ENCODE data around the gene SMIM38.

SMIM38 gene

DNA sequence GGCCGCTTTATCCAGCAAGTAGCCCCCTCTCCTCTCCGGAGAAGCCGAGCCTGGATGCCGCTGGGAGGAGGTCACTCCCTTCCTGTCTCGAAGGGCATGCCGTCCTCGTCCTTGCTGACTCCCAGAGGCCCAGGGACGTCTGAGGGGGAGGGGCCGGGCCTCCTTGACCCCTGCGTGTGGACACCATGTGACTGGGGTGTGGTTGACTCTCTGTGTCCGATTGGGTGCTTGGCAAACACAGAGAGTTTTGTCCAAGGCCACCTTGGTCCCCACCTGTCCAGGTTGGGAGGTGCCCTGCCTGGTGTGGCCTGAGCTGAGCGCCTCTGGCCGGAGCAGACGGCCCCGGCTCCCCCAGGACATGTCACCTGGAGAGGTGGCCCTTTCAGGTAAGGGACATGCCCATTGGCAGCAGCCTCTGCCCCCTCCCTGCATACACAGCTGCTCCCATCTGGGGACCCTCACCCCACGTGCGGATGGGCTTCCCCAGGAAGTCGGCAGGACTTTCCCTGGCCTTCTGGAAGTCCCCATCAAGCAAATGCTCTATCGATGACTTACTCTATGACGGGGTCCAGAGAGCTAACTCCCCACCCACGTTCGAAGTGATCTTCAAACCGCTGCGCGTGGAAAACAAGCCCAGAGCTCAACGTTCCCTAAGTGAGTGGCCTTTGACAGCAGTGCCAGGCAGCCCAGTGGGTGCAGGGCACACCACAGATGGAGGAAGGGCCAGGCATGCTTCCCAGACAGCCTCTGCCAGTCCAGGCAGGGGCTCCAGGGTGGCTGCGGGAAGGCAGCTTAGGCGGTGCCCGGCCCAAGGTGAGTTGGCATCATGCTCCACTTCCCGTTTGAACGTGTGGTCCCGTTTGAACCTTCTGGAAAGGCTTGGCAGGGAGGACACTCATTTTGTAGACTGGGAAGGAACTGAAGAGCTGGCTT is at the start of gene SMIM38:
SMIM38 (plus strand) TSS at position 634 of the 933 bp plus-strand sequence. CDS start 1,912 bp downstream, outside the sequence.
- no peak for DNase-seq (ENCODE audit: low read depth in 2 of 2)

DNA sequence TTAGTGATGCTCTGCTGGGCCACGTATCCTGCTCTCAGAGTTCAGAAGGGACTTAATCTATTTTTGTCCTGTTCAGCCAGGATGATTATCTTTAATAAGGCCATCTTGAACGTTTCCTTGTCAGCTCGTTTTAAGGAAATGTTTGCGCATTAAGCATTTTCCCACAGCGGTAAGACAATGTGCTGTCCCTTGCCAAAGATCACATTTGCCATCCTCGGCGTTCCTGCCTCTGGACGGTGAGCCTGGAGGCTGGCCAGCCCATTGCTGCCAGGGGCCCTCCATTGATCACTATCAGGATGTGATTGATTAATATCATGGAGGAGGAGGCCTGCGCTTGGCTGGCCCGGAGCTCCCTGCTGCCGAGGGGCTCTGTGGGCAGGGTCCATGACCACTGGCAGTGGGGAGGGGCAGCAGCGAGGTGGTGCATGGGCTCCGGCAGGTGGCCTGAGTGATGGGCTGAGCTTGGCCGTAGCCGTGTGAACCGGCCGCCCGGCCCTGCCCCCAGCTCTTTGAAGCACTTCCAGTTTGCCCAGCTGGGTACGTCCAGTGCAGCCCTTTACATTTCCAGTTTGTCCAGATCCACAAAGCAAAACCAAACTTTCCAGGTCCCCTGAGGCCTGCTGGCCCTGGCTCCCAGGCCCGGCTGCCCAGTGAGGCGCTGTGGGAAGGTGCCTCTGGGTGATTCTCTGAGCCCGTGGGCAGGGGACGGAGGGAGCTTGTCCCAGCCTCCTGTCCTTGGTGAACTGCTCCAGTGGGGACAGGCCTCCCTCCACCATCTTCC is 49.5 kb upstream of the SMIM38 start:
- no peak for DNase-seq (ENCODE audit: low read depth in 2 of 2)

GRCh38 chr11:69107413-69107812 is 48.3 kb upstream of the SMIM38 start:
- no peak for DNase-seq (ENCODE audit: low read depth in 2 of 2)

DNA sequence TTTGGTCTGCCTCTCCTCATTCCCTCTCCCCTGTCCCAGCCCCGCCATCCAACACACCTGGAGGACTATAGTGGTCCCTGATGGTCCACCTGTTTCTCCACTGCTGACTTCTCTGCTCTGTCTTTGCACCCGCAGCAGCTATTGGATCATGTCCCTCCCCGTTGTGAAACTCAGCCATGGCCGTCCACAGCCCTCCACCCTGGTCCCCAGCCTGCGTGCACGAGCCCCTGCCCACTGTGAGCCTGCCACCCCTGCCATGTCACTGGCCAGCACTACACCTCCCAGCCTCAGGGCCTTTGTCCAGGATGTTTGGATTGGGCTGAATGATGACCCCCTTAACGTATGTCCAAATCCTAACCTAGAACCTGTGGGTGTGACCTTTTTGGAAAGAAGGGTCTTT is 47.7 kb upstream of the SMIM38 start:
- DNase-seq (ENCODE audit: low read depth in 2 of 2): no peak

GRCh38 chr11:69108559-69108958 is 47.2 kb upstream of the SMIM38 start:
- DNase-seq (ENCODE audit: low read depth in 2 of 2): no peak

- DNase-seq (ENCODE audit: low read depth in 2 of 2): no peak
These were observed 46.6 kb upstream of the SMIM38 start for GRCh38 chr11:69109101-69109500.

DNA sequence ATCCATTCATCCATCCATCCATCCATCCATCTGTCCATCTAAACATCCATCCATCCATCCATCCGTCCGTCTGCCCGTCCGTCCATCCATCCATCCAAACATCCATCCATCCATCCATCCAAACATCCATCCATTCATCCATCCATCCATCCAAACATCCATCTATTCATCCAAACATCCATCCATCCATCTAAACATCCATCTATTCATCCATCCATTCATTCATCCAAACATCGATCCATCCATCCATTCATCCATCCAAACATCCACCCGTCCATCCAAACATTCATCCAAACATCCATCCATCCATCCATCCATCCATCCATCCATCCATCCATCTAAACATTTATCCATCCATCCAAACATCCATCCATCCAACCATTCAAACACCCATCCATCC is 45.3 kb upstream of the SMIM38 start:
- DNase-seq (ENCODE audit: low read depth in 2 of 2): no peak

GRCh38 chr11:69111624-69112542 is 43.9 kb upstream of the SMIM38 start:
- DNase-seq (ENCODE audit: low read depth in 2 of 2): no peak

- DNase-seq (ENCODE audit: low read depth in 2 of 2): no peak
These were observed 42.5 kb upstream of the SMIM38 start for GRCh38 chr11:69113226-69113625.

- no peak for DNase-seq (ENCODE audit: low read depth in 2 of 2)
These were observed 41.9 kb upstream of the SMIM38 start for GRCh38 chr11:69113646-69114340.

GRCh38 chr11:69114362-69114761 is 41.4 kb upstream of the SMIM38 start:
- DNase-seq (ENCODE audit: low read depth in 2 of 2): no peak

DNA sequence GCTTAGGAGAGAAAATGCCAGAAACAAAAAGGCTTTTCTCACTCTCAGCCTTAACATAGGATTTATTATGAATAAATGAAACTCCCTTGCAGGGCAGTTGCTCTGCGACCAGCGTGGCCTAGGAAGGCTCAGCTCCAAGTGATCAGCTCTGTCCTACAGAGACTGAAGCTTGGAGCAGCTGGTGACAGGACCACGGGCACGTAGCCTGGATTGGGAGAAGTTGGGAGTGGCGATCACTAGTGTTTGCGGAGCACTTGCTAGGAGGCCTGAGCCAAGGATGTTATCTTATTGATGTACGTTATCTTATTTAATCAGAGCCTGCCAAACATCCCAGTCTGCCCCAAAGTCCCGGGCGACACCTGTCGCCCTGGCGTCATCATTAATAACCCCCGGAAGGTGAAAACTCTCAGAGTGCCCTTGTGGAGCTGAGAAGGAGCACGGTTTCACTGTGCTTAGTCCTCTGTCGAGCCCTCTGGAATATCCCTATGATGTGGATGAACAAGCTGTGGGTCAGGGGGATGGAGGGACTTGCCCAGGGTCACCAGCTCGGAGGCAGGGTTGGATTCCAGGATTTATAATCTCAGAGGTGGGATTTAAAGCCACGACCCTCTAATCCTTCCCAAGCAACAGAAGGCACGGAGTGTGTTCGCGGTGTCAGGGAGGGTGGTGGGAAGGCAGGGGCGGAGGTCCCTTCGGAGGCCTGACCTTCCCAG is 40.8 kb upstream of the SMIM38 start:
- no peak for DNase-seq (ENCODE audit: low read depth in 2 of 2)

DNA sequence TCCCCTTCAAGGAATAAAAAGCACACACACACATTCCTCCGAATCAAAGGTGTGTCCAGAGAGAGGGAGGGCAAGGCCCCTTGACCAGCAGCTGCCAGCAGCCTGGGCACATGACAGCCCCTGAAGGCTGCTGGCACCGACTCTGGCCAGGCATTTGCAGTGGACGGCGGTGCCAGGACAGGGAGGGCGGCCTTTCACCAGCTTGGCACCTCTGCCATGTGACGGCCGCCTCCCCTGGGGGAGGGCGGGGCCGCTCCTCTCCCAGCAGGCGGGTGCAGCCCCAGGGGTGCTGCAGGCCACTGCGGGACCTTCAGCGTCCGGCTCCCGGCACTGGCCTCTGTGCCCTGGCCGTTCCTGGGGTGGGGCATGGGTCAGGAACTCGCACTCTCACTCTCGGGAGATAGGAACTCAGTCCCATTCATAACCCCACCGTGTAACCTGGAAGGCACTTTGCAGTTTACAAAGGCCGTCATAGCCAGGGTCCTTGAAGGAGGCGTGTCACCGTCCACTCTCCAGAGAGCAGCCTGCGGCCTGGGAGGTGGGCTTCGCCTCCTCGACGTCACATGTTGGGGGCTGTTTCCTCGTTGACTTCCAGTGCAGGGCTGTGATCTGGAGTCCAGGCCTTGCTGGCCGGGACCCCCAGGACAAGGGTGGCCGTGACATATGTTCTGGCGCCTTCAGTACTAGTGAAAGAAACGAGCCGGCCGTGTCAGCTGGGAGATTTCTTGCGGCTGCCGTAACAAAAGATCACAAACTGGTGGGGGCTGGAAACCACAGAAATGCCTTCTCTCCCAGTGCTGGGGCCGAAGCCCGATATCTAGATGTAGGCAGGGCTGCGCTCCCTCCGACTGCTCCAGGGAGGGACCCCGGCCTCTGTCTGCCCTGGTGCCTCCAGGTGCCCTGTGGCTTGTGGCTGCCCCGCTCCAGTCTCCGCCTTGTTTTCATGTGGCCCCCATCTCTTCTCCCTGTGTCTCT is 39.9 kb upstream of the SMIM38 start:
- no peak for DNase-seq (ENCODE audit: low read depth in 2 of 2)

GRCh38 chr11:69116671-69117070 is 39.1 kb upstream of the SMIM38 start:
- DNase-seq (ENCODE audit: low read depth in 2 of 2): no peak

DNA sequence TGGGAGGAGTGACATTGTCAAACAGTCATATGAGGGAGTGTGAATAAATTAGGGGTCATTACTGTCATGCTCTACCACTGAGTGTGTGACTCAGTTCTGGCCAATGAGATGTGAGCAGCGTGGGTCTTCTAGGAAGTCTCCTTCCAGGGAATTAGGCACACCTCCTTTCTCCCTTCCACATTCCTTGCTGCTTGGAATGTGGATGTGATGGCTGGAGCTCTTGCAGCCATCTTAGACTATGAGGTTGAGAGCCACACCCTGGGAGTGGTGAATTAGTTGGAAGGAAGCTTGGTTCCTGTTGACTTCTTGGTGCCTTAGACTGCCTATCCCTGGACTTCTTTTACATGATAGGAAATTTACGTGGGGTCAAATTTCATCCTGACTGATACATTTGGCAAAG is 36.5 kb upstream of the SMIM38 start:
- no peak for DNase-seq (ENCODE audit: low read depth in 2 of 2)

DNA sequence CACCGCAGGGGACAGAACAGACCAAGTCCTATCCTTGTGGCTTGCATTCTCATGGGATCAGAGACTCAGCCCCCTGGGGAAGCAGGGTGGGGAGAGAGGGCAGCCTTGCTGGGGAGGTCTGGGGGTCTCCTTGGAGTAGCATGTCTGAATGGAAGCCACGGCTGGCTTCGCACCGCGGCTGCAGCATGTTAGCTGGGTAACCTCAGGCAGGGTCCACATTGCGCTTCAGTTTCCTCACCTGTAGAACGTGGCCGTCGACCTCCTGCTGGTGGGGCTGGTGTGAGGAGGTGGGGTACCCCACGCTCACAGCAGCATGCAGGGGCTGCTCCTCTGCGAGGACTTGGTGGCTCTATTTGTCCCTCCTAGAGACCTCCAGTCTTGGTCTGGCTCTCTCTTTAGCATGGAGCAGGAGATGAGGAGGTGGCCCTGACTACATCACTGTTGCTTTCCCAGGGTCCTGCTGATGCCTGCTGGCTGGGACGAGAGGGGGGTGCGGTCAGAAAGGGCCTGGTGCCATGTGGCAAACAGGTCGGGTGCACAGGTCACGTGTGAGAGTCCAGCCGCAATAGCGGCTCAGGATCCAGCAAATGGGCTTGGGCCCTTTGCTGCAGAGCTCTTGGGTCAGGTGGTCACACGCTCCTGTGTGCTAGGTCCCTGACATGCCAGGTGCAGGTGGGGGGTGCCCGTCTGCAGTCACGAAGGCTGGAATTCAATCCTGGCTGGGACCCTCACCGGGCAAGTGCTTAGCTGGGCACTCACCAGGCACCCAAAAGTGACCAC is 35.4 kb upstream of the SMIM38 start:
- DNase-seq (ENCODE audit: low read depth in 2 of 2): no peak

DNA sequence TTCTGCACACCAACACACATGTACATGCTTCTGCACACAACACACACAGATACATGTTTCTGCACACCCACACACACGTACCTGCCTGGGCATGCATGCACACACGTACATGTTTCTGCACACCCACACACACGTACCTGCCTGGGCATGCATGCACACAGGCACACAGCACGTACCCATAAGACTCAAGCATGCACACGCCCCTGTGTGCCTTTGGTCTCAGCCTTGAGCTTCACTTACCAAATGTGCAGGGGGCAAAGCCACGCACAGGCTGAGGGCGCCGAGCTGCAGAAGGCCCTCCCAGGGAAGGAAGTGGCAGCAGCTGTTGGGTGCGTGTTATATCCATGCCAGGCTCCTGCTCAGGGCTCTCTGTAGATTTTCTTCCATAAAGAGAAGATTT is 34.7 kb upstream of the SMIM38 start:
- DNase-seq (ENCODE audit: low read depth in 2 of 2): no peak

DNA sequence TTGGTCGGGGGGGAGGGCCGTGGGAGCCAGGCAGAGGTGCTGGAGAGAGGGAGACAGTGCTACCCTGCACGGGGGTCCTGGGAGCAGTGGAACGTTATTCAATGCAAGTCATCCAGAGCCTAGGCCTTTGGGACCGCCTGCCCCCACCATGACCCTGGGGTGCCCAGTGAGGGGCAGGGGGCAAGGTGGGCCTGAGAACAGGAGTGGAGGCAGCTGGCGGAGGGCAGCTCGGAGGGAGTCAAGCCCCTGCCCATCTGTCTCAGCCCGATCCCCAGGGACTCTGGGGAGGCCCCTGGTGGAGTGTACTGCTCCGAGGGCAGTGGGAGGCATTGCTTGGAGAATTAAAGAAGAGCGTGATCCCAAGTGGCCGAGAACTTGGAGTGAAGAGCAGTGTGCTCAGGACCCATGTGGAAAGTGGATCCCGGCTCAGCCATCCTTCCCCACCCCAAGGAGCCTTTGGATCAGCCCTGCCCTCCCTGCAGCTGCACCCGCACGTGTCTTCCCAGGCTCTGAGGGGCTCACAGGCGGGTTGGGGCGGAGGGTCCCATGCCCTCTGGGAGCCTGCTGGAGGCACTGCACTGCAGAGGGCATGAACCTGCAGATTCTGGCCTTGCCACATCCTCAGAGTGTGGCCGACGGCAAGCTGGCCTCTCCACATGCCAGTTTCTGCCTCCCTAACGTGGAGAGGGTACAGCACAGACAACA is 34.0 kb upstream of the SMIM38 start:
- DNase-seq (ENCODE audit: low read depth in 2 of 2): no peak
